HCT116 (cell line): ENCODE measurements around the gene FASN. TPM values are rescaled to one million over a fixed set of nuclear protein-coding genes. Genes with fewer than 3 reads are reported as not detected.

ENCODE experiments used
- ATAC-seq: fragments of 200-7000 bp; cut with Tn5 transposase; 2 replicates; pipeline ENCODE4 v1.9.1; 2020; ENCODE audit warnings: mild to moderate bottlenecking, moderate library complexity
- BruUV-seq: library from RNA; stranded (reverse); fragments of 400-500 nt; replicated peaks from 2 replicates; lab custom pipeline; 2021; lab: Mats Ljungman, UMichigan
- CTCF ChIA-PET: fragments of 300-600 bp; sonication (Branson Sonifier 250); formaldehyde crosslinking; loops from one replicate; lab custom pipeline; 2021; ENCODE audit warnings: antibody characterized with exemption; lab: Charles Lee
- POLR2A ChIA-PET: fragments of 300-600, 350-600 bp; sonication (Branson Sonifier 250); formaldehyde crosslinking; loops from one replicate; lab custom pipeline; 2021; ENCODE audit warnings: antibody characterized with exemption; lab: Charles Lee
- RAD21 ChIA-PET, 2 experiments: fragments of 300-600 bp; sonication (Branson Sonifier 250); formaldehyde crosslinking; loops; one replicate each; lab custom pipeline; 2023; ENCODE audit warnings: low total read pairs in 2 of 2; ENCODE audit not compliant: uncharacterized antibody in 2 of 2, unreplicated experiment in 2 of 2, low non-redundant PET in 1 of 2; lab: Charles Lee
- DNase-seq: peaks from one replicate; pipeline ENCODE4 v3.0.0-alpha.2; 2010; ENCODE audit warnings: low read depth, low spot score
- H2AFZ ChIP-seq: fragments of 200-600 bp; shearing (Covaris generic), sonication (generic); 2 replicates; pipeline ENCODE4 v1.6.1; 2017; ENCODE audit warnings: low read depth, mixed run types, mixed read lengths, antibody characterized with exemption, low read length; ENCODE audit not compliant: poor library complexity, severe bottlenecking
- H3K27ac ChIP-seq: 2 replicates; pipeline ENCODE4 v1.5.1; 2012; ENCODE audit warnings: low read depth, low read length
- H3K27me3 ChIP-seq: fragments of 200-600 bp; sonication (generic); 2 replicates; pipeline ENCODE4 v1.6.1; 2016; ENCODE audit warnings: mixed run types, low read length, mixed read lengths; ENCODE audit not compliant: insufficient read depth
- H3K36me3 ChIP-seq, 2 experiments: fragments of 200-500 bp in 1 of 2; fragments of 200-600 bp in 1 of 2; sonication (Bioruptor generic) in 1 of 2; sonication (generic) in 1 of 2; 2 replicates each; pipeline versions ENCODE4 v1.5.1 to v1.6.1; 2014 to 2016; ENCODE audit warnings: low read length in 2 of 2, inconsistent platforms in 1 of 2, mixed read lengths in 1 of 2, mixed run types in 1 of 2; ENCODE audit not compliant: insufficient read depth in 2 of 2, control insufficient read depth in 1 of 2
- H3K4me1 ChIP-seq, 2 experiments: fragments of 200-600 bp in 1 of 2; sonication (generic) in 1 of 2; 2 replicates each; pipeline versions ENCODE4 v1.5.1 to v1.6.1; 2012 to 2017; ENCODE audit warnings: low read length in 2 of 2, inconsistent platforms in 1 of 2, mild to moderate bottlenecking in 1 of 2, mixed read lengths in 1 of 2, mixed run types in 1 of 2, moderate library complexity in 1 of 2; ENCODE audit not compliant: insufficient read depth in 2 of 2, control insufficient read depth in 1 of 2
- H3K4me2 ChIP-seq: fragments of 200-600 bp; sonication (generic); 2 replicates; pipeline ENCODE4 v1.6.1; 2017; ENCODE audit warnings: mixed run types, low read length, mixed read lengths
- H3K4me3 ChIP-seq, 2 experiments: fragments of 200-600 bp in 1 of 2; sonication (generic) in 1 of 2; replicated peaks in 1 of 2; 2 replicates each; pipeline ENCODE4 v1.5.1; 2011 to 2016; ENCODE audit warnings: low read length in 2 of 2, control low read depth in 1 of 2, low read depth in 1 of 2, mild to moderate bottlenecking in 1 of 2, mixed read lengths in 1 of 2, mixed run types in 1 of 2
- H3K79me2 ChIP-seq: fragments of 200-600 bp; sonication (generic); 2 replicates; pipeline ENCODE4 v1.6.1; 2017; ENCODE audit warnings: mild to moderate bottlenecking, mixed run types, low read length, moderate library complexity, mixed read lengths; ENCODE audit not compliant: insufficient read depth
- H3K9ac ChIP-seq: fragments of 200-600 bp; sonication (generic); 2 replicates; pipeline ENCODE4 v1.6.1; 2016; ENCODE audit warnings: low read length, mixed read lengths
- H3K9me2 ChIP-seq: fragments of 200-600 bp; sonication (generic), shearing (Covaris generic); 2 replicates; pipeline ENCODE4 v1.6.1; 2017; ENCODE audit warnings: mixed run types, mild to moderate bottlenecking, moderate library complexity; ENCODE audit not compliant: insufficient read depth
- H3K9me3 ChIP-seq, 2 experiments: fragments of 200-500 bp in 1 of 2; fragments of 200-600 bp in 1 of 2; sonication (Bioruptor generic) in 1 of 2; sonication (generic) in 1 of 2; 2 replicates each; pipeline ENCODE4 v1.6.1; 2014 to 2017; ENCODE audit warnings: low read length in 2 of 2, mixed read lengths in 2 of 2, inconsistent platforms in 1 of 2, low read depth in 1 of 2, mild to moderate bottlenecking in 1 of 2, mixed run types in 1 of 2, moderate library complexity in 1 of 2; ENCODE audit not compliant: control insufficient read depth in 1 of 2, insufficient read depth in 1 of 2
- H4K20me1 ChIP-seq: fragments of 200-600 bp; sonication (generic), shearing (Covaris generic); 2 replicates; pipeline ENCODE4 v1.6.1; 2017; ENCODE audit warnings: mixed run types, mild to moderate bottlenecking, moderate library complexity; ENCODE audit not compliant: insufficient read depth
- CBX3 ChIP-seq: IDR thresholded peaks from 2 replicates; pipeline ENCODE4 v1.6.1; 2012; ENCODE audit warnings: low read depth
- EGR1 ChIP-seq: IDR thresholded peaks from 2 replicates; pipeline ENCODE4 v1.6.1; 2012; ENCODE audit warnings: low read depth
- EZH2 ChIP-seq: fragments of 200-600 bp; sonication (generic); IDR thresholded peaks from 2 replicates; pipeline ENCODE4 v1.6.1; 2017; ENCODE audit warnings: antibody characterized with exemption, mixed run types
- EZH2phosphoT487 ChIP-seq: fragments of 200-600 bp; IDR thresholded peaks from 2 replicates; pipeline ENCODE4 v1.6.1; 2018; ENCODE audit warnings: antibody characterized with exemption, borderline replicate concordance
- FOSL1 ChIP-seq: IDR thresholded peaks from 2 replicates; pipeline ENCODE4 v1.6.1; 2012; ENCODE audit warnings: low read depth
- POLR2A ChIP-seq: IDR thresholded peaks from 2 replicates; pipeline ENCODE4 v1.7.0; 2011; ENCODE audit warnings: borderline replicate concordance; ENCODE audit not compliant: insufficient read depth, insufficient read length; ENCODE audit errors: extremely low read depth
- SRF ChIP-seq: IDR thresholded peaks from 2 replicates; pipeline ENCODE4 v1.6.1; 2012; ENCODE audit warnings: low read depth
- YY1 ChIP-seq: IDR thresholded peaks from 2 replicates; pipeline ENCODE4 v1.6.1; 2011; ENCODE audit warnings: low read length, low read depth, moderate library complexity, mild to moderate bottlenecking; ENCODE audit not compliant: insufficient replicate concordance; ENCODE audit errors: extremely low read depth
- ZFX ChIP-seq: fragments of 450-650 bp; IDR thresholded peaks from 2 replicates; pipeline ENCODE4 v1.6.1; 2017
- intact Hi-C: fragments of 100-400 bp; cut with micrococcal nuclease; formaldehyde crosslinking; loops from 2 replicates; pipeline ENCODE4 v1.10.0; 2022
- total RNA-seq: library from RNA; stranded (reverse); gene quantifications from one replicate; pipeline ENCODE4 v1.2.1, GENCODE V29; 2021; ENCODE audit not compliant: unreplicated experiment
- TF ChIP-seq, protein P1 (sequence below): IDR thresholded peaks from 2 replicates; pipeline ENCODE4 v1.6.1; 2012; ENCODE audit warnings: low read depth

FASN gene
- total RNA-seq, 1 experiment from 2014 or later: 754 TPM

DNA sequence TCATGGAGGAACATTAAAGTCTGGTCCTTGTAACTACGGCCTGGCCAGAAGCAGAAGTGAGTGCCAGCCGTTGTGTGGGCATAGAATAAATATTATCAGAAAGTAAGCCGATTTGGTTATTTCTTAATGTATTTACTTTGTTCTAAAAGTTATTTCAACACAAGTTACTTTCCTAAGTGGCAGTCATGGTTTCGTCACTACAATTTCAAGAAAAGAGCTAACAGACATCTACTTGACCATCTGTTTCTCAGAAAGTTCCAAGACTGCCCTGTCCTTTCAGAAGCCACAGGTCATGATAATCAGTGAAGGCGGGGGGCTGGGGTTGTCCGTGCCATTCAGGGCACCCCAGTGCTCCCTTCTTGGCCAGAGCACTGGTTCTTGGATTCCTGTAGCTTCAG, 14.9 kb upstream of the FASN start:
- intact Hi-C loops: no loop called here
- RAD21 ChIA-PET: no interaction called here
- Histone ChIP-seq H3K27ac (no peak overlapping the region), H3K4me3 (no peak overlapping the region), H3K79me2 (no peaks in the 10 kb centered on the region), H3K36me3 (peaks cover 2 to 5% of the 10 kb centered on the region in 2 experiments; a peak in 2 of 4 replicates), H3K9ac (no peak overlapping the region), H2AFZ (no peak overlapping the region), H4K20me1 (no peaks in the 10 kb centered on the region), H3K27me3 (no peaks in the 10 kb centered on the region), H3K4me1 (peaks cover 0 to 10% of the 10 kb centered on the region in 2 experiments; a peak in 2 of 4 replicates), H3K9me3 (no peaks in the 10 kb centered on the region), H3K9me2 (no peaks in the 10 kb centered on the region), H3K4me2 (no peak overlapping the region)
- no TSS peak for BruUV-seq
- CTCF ChIA-PET: no interaction called here
- no peak for DNase-seq
- TF ChIP-seq FOSL1 (no peak), EGR1 (no peak), POLR2A (no peak), CBX3 (no peak), SRF (no peak), EZH2phosphoT487 (no peak), ZFX (no peak), YY1 (no peak), EZH2 (no peak)
- TF ChIP-seq, protein P1, sequence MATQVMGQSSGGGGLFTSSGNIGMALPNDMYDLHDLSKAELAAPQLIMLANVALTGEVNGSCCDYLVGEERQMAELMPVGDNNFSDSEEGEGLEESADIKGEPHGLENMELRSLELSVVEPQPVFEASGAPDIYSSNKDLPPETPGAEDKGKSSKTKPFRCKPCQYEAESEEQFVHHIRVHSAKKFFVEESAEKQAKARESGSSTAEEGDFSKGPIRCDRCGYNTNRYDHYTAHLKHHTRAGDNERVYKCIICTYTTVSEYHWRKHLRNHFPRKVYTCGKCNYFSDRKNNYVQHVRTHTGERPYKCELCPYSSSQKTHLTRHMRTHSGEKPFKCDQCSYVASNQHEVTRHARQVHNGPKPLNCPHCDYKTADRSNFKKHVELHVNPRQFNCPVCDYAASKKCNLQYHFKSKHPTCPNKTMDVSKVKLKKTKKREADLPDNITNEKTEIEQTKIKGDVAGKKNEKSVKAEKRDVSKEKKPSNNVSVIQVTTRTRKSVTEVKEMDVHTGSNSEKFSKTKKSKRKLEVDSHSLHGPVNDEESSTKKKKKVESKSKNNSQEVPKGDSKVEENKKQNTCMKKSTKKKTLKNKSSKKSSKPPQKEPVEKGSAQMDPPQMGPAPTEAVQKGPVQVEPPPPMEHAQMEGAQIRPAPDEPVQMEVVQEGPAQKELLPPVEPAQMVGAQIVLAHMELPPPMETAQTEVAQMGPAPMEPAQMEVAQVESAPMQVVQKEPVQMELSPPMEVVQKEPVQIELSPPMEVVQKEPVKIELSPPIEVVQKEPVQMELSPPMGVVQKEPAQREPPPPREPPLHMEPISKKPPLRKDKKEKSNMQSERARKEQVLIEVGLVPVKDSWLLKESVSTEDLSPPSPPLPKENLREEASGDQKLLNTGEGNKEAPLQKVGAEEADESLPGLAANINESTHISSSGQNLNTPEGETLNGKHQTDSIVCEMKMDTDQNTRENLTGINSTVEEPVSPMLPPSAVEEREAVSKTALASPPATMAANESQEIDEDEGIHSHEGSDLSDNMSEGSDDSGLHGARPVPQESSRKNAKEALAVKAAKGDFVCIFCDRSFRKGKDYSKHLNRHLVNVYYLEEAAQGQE: no peak
- POLR2A ChIA-PET: no interaction called here
- ATAC-seq: no peak
